ENCODE data around the gene CCN6.

Gene CCN6

DNA sequence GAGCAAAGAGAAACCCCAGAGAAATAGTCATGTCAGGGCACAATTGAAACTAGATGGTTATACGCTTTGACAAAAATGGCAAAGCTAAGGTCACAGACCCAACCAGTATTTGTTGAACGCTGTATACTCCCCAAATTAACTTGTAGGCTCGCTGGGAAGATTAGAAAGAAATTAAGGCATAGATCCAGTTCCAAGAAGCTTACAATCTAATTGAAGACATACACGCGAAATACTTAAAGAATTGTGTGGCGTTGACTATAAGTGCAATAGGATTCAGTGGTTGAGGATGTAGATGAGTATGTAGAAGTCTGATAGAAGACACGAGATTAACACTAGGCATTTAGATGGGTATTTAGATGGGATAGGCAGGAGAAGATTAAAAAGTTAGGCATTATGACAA is 34.0 kb downstream of the CCN6 start:
- TF ChIP-seq CEBPB (IDR thresholded peaks at IDR 0.05) (no peak), TCF12 (IDR thresholded peaks at IDR 0.05; ENCODE audit: low read depth) (no peak), ZBTB7A (IDR thresholded peaks at IDR 0.05; ENCODE audit: low read depth) (no peak), YY1 (IDR thresholded peaks at IDR 0.05; ENCODE audit: low read depth) (no peak), EGR1 (IDR thresholded peaks at IDR 0.05) (no peak), NFIC (IDR thresholded peaks at IDR 0.05) (no peak), EP300 (IDR thresholded peaks at IDR 0.05; ENCODE audit: borderline replicate concordance) (no peak), RAD21 (IDR thresholded peaks at IDR 0.05; ENCODE audit: low read depth) (no peak), CREB1 (IDR thresholded peaks at IDR 0.05; ENCODE audit: low read depth) (no peak), TEAD4 (IDR thresholded peaks at IDR 0.05) (no peak), MAX (IDR thresholded peaks at IDR 0.05) (no peak)
- TF ChIP-seq, protein P1, sequence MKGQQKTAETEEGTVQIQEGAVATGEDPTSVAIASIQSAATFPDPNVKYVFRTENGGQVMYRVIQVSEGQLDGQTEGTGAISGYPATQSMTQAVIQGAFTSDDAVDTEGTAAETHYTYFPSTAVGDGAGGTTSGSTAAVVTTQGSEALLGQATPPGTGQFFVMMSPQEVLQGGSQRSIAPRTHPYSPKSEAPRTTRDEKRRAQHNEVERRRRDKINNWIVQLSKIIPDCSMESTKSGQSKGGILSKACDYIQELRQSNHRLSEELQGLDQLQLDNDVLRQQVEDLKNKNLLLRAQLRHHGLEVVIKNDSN (IDR thresholded peaks at IDR 0.05), result no peak
- TF ChIP-seq, protein P2, sequence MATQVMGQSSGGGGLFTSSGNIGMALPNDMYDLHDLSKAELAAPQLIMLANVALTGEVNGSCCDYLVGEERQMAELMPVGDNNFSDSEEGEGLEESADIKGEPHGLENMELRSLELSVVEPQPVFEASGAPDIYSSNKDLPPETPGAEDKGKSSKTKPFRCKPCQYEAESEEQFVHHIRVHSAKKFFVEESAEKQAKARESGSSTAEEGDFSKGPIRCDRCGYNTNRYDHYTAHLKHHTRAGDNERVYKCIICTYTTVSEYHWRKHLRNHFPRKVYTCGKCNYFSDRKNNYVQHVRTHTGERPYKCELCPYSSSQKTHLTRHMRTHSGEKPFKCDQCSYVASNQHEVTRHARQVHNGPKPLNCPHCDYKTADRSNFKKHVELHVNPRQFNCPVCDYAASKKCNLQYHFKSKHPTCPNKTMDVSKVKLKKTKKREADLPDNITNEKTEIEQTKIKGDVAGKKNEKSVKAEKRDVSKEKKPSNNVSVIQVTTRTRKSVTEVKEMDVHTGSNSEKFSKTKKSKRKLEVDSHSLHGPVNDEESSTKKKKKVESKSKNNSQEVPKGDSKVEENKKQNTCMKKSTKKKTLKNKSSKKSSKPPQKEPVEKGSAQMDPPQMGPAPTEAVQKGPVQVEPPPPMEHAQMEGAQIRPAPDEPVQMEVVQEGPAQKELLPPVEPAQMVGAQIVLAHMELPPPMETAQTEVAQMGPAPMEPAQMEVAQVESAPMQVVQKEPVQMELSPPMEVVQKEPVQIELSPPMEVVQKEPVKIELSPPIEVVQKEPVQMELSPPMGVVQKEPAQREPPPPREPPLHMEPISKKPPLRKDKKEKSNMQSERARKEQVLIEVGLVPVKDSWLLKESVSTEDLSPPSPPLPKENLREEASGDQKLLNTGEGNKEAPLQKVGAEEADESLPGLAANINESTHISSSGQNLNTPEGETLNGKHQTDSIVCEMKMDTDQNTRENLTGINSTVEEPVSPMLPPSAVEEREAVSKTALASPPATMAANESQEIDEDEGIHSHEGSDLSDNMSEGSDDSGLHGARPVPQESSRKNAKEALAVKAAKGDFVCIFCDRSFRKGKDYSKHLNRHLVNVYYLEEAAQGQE (IDR thresholded peaks at IDR 0.05; ENCODE audit: low read depth), result no peak

DNA sequence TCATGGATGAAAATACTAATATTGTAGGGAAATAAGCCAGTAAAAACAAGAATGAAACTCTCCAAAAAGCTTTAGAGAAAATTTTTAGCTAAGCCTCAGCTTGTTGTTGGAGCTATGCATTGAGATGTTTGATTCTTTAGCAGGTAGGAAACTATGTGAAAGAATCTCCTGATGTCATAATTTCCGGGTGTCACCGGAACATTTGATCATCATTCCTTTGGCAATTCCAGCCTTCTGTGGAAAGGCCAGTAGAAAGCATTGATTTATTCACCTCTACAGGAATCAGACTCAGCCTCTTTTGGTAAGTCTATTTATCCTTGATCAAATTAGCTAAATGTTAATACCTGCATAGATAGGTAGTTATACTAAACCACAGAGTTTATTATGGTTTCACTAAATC is 43.0 kb downstream of the CCN6 start:
- no peak for TF ChIP-seq TEAD4 (IDR thresholded peaks at IDR 0.05)
- no peak for TF ChIP-seq TCF12 (IDR thresholded peaks at IDR 0.05; ENCODE audit: low read depth)
- TF ChIP-seq FOXM1 (IDR thresholded peaks at IDR 0.05; ENCODE audit: borderline replicate concordance, low read depth), result no peak
- TF ChIP-seq ZBTB7A (IDR thresholded peaks at IDR 0.05; ENCODE audit: low read depth), result no peak
- TF ChIP-seq YY1 (IDR thresholded peaks at IDR 0.05; ENCODE audit: low read depth), result no peak
- TF ChIP-seq TAF1 (IDR thresholded peaks at IDR 0.05; ENCODE audit: low read depth), result no peak
- TF ChIP-seq RAD21 (IDR thresholded peaks at IDR 0.05; ENCODE audit: low read depth), result no peak
- no peak for TF ChIP-seq EP300 (IDR thresholded peaks at IDR 0.05; ENCODE audit: borderline replicate concordance)
- no peak for TF ChIP-seq CEBPB (IDR thresholded peaks at IDR 0.05)
- TF ChIP-seq CREB1 (IDR thresholded peaks at IDR 0.05; ENCODE audit: low read depth), result no peak
- TF ChIP-seq, protein P2 (IDR thresholded peaks at IDR 0.05; ENCODE audit: low read depth), result no peak
- no peak for TF ChIP-seq EGR1 (IDR thresholded peaks at IDR 0.05)
- TF ChIP-seq NFIC (IDR thresholded peaks at IDR 0.05), result no peak
- TF ChIP-seq, protein P1 (IDR thresholded peaks at IDR 0.05), result no peak
- no peak for TF ChIP-seq MAX (IDR thresholded peaks at IDR 0.05)

- TF ChIP-seq EGR1 (IDR thresholded peaks at IDR 0.05) (no peak), YY1 (IDR thresholded peaks at IDR 0.05; ENCODE audit: low read depth) (no peak), TEAD4 (IDR thresholded peaks at IDR 0.05) (no peak), CEBPB (IDR thresholded peaks at IDR 0.05) (no peak), MAX (IDR thresholded peaks at IDR 0.05) (no peak), TAF1 (IDR thresholded peaks at IDR 0.05; ENCODE audit: low read depth) (no peak), FOXM1 (IDR thresholded peaks at IDR 0.05; ENCODE audit: borderline replicate concordance, low read depth) (no peak), CREB1 (IDR thresholded peaks at IDR 0.05; ENCODE audit: low read depth) (no peak), EP300 (IDR thresholded peaks at IDR 0.05; ENCODE audit: borderline replicate concordance) (no peak), TCF12 (IDR thresholded peaks at IDR 0.05; ENCODE audit: low read depth) (no peak), RAD21 (IDR thresholded peaks at IDR 0.05; ENCODE audit: low read depth) (no peak), NFIC (IDR thresholded peaks at IDR 0.05) (no peak)
- TF ChIP-seq, protein P2 (IDR thresholded peaks at IDR 0.05; ENCODE audit: low read depth), result no peak
- TF ChIP-seq, protein P1 (IDR thresholded peaks at IDR 0.05), result no peak
Measured at GRCh38 chr6:112100561-112100960, 46.7 kb downstream of the CCN6 start.

- no peak for TF ChIP-seq RAD21 (IDR thresholded peaks at IDR 0.05; ENCODE audit: low read depth)
- no peak for TF ChIP-seq ZBTB7A (IDR thresholded peaks at IDR 0.05; ENCODE audit: low read depth)
- TF ChIP-seq TAF1 (IDR thresholded peaks at IDR 0.05; ENCODE audit: low read depth), result no peak
- no peak for TF ChIP-seq FOXM1 (IDR thresholded peaks at IDR 0.05; ENCODE audit: borderline replicate concordance, low read depth)
- TF ChIP-seq CEBPB (IDR thresholded peaks at IDR 0.05), result no peak
- no peak for TF ChIP-seq CREB1 (IDR thresholded peaks at IDR 0.05; ENCODE audit: low read depth)
- TF ChIP-seq MAX (IDR thresholded peaks at IDR 0.05), result no peak
- TF ChIP-seq EP300 (IDR thresholded peaks at IDR 0.05; ENCODE audit: borderline replicate concordance), result no peak
- TF ChIP-seq, protein P1 (IDR thresholded peaks at IDR 0.05), result no peak
- TF ChIP-seq EGR1 (IDR thresholded peaks at IDR 0.05), result no peak
- TF ChIP-seq TCF12 (IDR thresholded peaks at IDR 0.05; ENCODE audit: low read depth), result no peak
- TF ChIP-seq NFIC (IDR thresholded peaks at IDR 0.05), result no peak
- no peak for TF ChIP-seq YY1 (IDR thresholded peaks at IDR 0.05; ENCODE audit: low read depth)
- TF ChIP-seq, protein P2 (IDR thresholded peaks at IDR 0.05; ENCODE audit: low read depth), result no peak
- no peak for TF ChIP-seq TEAD4 (IDR thresholded peaks at IDR 0.05)
Measured at GRCh38 chr6:112106562-112106961, 52.7 kb downstream of the CCN6 start.

All from Ishikawa (cell line).